ENCODE data around the gene FNDC3B.

DNA sequence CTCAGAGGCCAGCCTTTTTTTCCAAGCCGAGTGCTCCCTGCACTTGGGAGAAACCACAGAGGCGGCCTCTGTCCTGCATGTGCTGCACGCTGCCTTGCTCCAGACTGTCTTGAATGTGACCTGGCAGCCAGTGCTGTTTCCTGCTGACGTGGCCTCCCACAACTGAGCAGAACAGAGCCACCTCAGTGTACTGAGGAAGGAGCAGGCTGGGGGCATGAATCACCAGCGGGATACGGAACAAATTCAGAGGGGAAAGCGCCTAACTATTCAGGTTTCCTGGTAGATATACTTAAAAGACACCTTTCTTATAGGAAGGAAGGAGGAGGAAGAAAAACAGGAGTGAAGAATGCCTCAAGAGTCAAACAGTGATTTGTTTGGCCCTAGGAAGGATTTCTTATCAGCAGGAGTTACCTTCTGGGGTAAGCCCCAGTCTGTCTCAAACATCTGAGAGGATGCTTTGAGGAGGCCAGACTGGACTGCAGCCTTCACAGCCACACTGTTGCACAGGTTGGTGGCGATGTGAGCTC, 114.0 kb downstream of the FNDC3B start:
- TF ChIP-seq, protein P1, sequence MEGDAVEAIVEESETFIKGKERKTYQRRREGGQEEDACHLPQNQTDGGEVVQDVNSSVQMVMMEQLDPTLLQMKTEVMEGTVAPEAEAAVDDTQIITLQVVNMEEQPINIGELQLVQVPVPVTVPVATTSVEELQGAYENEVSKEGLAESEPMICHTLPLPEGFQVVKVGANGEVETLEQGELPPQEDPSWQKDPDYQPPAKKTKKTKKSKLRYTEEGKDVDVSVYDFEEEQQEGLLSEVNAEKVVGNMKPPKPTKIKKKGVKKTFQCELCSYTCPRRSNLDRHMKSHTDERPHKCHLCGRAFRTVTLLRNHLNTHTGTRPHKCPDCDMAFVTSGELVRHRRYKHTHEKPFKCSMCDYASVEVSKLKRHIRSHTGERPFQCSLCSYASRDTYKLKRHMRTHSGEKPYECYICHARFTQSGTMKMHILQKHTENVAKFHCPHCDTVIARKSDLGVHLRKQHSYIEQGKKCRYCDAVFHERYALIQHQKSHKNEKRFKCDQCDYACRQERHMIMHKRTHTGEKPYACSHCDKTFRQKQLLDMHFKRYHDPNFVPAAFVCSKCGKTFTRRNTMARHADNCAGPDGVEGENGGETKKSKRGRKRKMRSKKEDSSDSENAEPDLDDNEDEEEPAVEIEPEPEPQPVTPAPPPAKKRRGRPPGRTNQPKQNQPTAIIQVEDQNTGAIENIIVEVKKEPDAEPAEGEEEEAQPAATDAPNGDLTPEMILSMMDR (IDR thresholded peaks at IDR 0.05) = no peak
- TF ChIP-seq POLR2A (IDR thresholded peaks at IDR 0.05; ENCODE audit: low read depth) = peak; percentile 13

Measured in esophagus muscularis mucosa (tissue), 3 donors.